K562 (cell line): ENCODE measurements around the gene BRPF1. TPM values are rescaled to one million over a fixed set of nuclear protein-coding genes. Genes with fewer than 3 reads are reported as not detected.

ENCODE experiments used
- ARID4B ChIP-seq: sonication (generic); formaldehyde crosslinking; IDR thresholded peaks from 2 replicates; pipeline ENCODE4 v1.8.0; 2022; ENCODE audit warnings: mild to moderate bottlenecking, missing genetic modification reagents
- ESRRA ChIP-seq: fragments of 450-650 bp; IDR thresholded peaks from 2 replicates; pipeline ENCODE4 v1.6.1; 2014; ENCODE audit warnings: low read depth, mild to moderate bottlenecking, moderate library complexity, borderline replicate concordance
- FOXO4 ChIP-seq: fragments of 450-650 bp; formaldehyde crosslinking; IDR thresholded peaks from 2 replicates; pipeline ENCODE4 v1.4.0; 2020; ENCODE audit warnings: mild to moderate bottlenecking, moderate library complexity
- IRF2 ChIP-seq: sonication (generic); formaldehyde crosslinking; IDR thresholded peaks from 2 replicates; pipeline ENCODE4 v1.8.1; 2022; ENCODE audit warnings: mild to moderate bottlenecking, missing genetic modification reagents
- NFYB ChIP-seq: IDR thresholded peaks from 2 replicates; pipeline ENCODE4 v1.6.1; 2011; ENCODE audit warnings: mild to moderate bottlenecking, moderate library complexity; ENCODE audit not compliant: insufficient read length; ENCODE audit errors: extremely low read depth
- POLR2AphosphoS2 ChIP-seq: IDR thresholded peaks from 2 replicates; pipeline ENCODE4 v1.6.1; 2012; ENCODE audit warnings: low read length, improper control_type of control experiment
- TBP ChIP-seq: optimal IDR thresholded peaks from 2 replicates; pipeline ENCODE3; 2011; ENCODE audit warnings: low read depth, low read length, improper control_type of control experiment
- TRIM24 ChIP-seq, 2 experiments: fragments of 450-650 bp; IDR thresholded peaks; 2 replicates each; pipeline ENCODE4 v1.6.1; 2016
- ZBTB7A ChIP-seq: IDR thresholded peaks from 2 replicates; pipeline ENCODE4 v1.6.1; 2011; ENCODE audit warnings: low read depth, mild to moderate bottlenecking, low read length, moderate library complexity, borderline replicate concordance; ENCODE audit not compliant: control insufficient read depth
- ZEB2 ChIP-seq: fragments of 450-650 bp; IDR thresholded peaks from 2 replicates; pipeline ENCODE4 v1.6.1; 2016
- ZFP30 ChIP-seq: fragments of 250-450 bp; sonication (Bioruptor Pico); IDR thresholded peaks from 2 replicates; pipeline ENCODE4 v1.8.0; 2022; ENCODE audit warnings: moderate library complexity, mild to moderate bottlenecking, inconsistent platforms, borderline replicate concordance
- ZKSCAN1 ChIP-seq: fragments of 150-350 bp; IDR thresholded peaks from 2 replicates; pipeline ENCODE4 v1.6.1; 2016; ENCODE audit warnings: low read depth, low read length
- ZNF121 ChIP-seq: sonication (generic); formaldehyde crosslinking; conservative IDR thresholded peaks from 2 replicates; pipeline ENCODE4 v1.8.0; 2022; ENCODE audit warnings: missing genetic modification reagents
- ZNF77 ChIP-seq: fragments of 250-450 bp; sonication (Bioruptor Pico); IDR thresholded peaks from 2 replicates; pipeline ENCODE4 v1.5.0; 2020
- polyA plus RNA-seq, 8 experiments: library from polyadenylated mRNA; depleted of rRNA in 4 of 8; stranded (reverse) in 5 of 8; unstranded in 3 of 8; fragments of >200 nt; fragmentation: Nextera tagmentation in 2 of 8; fragmentation: Illumina TruSeq in 1 of 8; extraction: Ambion mirVana in 2 of 8; extraction: Trizol in 1 of 8; gene quantifications; 2 replicates each; pipeline versions ENCODE4 v1.2.1 to v1.2.3, GENCODE V29; 2011 to 2014; ENCODE audit warnings: inconsistent platforms in 1 of 8, missing spikeins in 1 of 8
- total RNA-seq, 7 experiments: library from RNA; depleted of rRNA in 6 of 7; stranded (reverse); fragments of >200 nt in 6 of 7; fragmentation: Illumina TruSeq in 2 of 7; extraction: Trizol in 2 of 7; gene quantifications; 2 replicates each; pipeline versions ENCODE4 v1.2.1 to v1.2.3, GENCODE V29; 2011 to 2021; ENCODE audit warnings: low replicate concordance in 1 of 7
- TF ChIP-seq, protein P1 (sequence below): fragments of 250-450 bp; sonication (Bioruptor Pico); IDR thresholded peaks from 2 replicates; pipeline ENCODE4 v1.9.0; 2021; ENCODE audit warnings: mild to moderate bottlenecking, inconsistent platforms
- TF ChIP-seq, protein P2 (sequence below): fragments of 200-400 bp; formaldehyde crosslinking; IDR thresholded peaks from 2 replicates; pipeline ENCODE4 v1.6.1; 2017; ENCODE audit warnings: mild to moderate bottlenecking, low read depth, low read length, moderate library complexity
- TF ChIP-seq, protein P3 (sequence below): fragments of 450-650 bp; IDR thresholded peaks from 2 replicates; pipeline ENCODE4 v1.6.1; 2016

Gene BRPF1
- total and polyA plus RNA-seq, 9 of the 15 experiments (the other 6 are each of a cell fraction or from before 2014, with no cell fraction given) = 1.1 to 40.2 (median 23.5) TPM

GRCh38 chr3:9786209-9786739 is 54.7 kb downstream of the BRPF1 start (continued):
- no peak for TF ChIP-seq FOXO4 (CRISPR knock-in tag)
- TF ChIP-seq TBP = peak; percentile 90
- TF ChIP-seq NFYB = no peak
- no peak for TF ChIP-seq ARID4B (CRISPR knock-in tag)
- TF ChIP-seq IRF2 (CRISPR knock-in tag) = no peak
- TF ChIP-seq, protein P1, sequence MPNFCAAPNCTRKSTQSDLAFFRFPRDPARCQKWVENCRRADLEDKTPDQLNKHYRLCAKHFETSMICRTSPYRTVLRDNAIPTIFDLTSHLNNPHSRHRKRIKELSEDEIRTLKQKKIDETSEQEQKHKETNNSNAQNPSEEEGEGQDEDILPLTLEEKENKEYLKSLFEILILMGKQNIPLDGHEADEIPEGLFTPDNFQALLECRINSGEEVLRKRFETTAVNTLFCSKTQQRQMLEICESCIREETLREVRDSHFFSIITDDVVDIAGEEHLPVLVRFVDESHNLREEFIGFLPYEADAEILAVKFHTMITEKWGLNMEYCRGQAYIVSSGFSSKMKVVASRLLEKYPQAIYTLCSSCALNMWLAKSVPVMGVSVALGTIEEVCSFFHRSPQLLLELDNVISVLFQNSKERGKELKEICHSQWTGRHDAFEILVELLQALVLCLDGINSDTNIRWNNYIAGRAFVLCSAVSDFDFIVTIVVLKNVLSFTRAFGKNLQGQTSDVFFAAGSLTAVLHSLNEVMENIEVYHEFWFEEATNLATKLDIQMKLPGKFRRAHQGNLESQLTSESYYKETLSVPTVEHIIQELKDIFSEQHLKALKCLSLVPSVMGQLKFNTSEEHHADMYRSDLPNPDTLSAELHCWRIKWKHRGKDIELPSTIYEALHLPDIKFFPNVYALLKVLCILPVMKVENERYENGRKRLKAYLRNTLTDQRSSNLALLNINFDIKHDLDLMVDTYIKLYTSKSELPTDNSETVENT (CRISPR knock-in tag) = peak; percentile 6; the same call in 1 of the 2 replicates
- TF ChIP-seq ZKSCAN1 = no peak
- TF ChIP-seq ZBTB7A = peak; percentile 74
- TF ChIP-seq ZNF77 = no peak
- TF ChIP-seq, protein P2, sequence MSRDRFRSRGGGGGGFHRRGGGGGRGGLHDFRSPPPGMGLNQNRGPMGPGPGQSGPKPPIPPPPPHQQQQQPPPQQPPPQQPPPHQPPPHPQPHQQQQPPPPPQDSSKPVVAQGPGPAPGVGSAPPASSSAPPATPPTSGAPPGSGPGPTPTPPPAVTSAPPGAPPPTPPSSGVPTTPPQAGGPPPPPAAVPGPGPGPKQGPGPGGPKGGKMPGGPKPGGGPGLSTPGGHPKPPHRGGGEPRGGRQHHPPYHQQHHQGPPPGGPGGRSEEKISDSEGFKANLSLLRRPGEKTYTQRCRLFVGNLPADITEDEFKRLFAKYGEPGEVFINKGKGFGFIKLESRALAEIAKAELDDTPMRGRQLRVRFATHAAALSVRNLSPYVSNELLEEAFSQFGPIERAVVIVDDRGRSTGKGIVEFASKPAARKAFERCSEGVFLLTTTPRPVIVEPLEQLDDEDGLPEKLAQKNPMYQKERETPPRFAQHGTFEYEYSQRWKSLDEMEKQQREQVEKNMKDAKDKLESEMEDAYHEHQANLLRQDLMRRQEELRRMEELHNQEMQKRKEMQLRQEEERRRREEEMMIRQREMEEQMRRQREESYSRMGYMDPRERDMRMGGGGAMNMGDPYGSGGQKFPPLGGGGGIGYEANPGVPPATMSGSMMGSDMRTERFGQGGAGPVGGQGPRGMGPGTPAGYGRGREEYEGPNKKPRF = no peak
- TF ChIP-seq, protein P3, sequence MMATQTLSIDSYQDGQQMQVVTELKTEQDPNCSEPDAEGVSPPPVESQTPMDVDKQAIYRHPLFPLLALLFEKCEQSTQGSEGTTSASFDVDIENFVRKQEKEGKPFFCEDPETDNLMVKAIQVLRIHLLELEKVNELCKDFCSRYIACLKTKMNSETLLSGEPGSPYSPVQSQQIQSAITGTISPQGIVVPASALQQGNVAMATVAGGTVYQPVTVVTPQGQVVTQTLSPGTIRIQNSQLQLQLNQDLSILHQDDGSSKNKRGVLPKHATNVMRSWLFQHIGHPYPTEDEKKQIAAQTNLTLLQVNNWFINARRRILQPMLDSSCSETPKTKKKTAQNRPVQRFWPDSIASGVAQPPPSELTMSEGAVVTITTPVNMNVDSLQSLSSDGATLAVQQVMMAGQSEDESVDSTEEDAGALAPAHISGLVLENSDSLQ = 0 out of 2 replicates have a peak, but pooled peaks have one; percentile 26
- TF ChIP-seq TRIM24 (IDR thresholded peaks at IDR 0.05) = peak; percentile 44 to 83; a peak in 3 of 4 replicates
- 0 out of 2 replicates have a peak, but pooled peaks have one; percentile 16 for TF ChIP-seq POLR2AphosphoS2
- no peak for TF ChIP-seq ZFP30 (CRISPR knock-in tag)
- no peak for TF ChIP-seq ZNF121 (CRISPR knock-in tag)
- TF ChIP-seq ZEB2 = peak; percentile 87
- TF ChIP-seq ESRRA = peak; percentile 96
